Amniotic epithelial cell (primary cell): ENCODE results near the gene RNGTT.

ENCODE experiments used
- DNase-seq: peaks from one replicate; pipeline ENCODE4 v3.0.0-alpha.2; 2010; ENCODE audit warnings: low read depth

The RNGTT gene

GRCh38 chr6:88587150-88587520 lies 376.3 kb downstream of the RNGTT start:
- DNase-seq = no peak

GRCh38 chr6:88586371-88587149 lies 376.9 kb downstream of the RNGTT start:
- DNase-seq = no peak

GRCh38 chr6:88585276-88585692 lies 378.1 kb downstream of the RNGTT start:
- no peak for DNase-seq

GRCh38 chr6:88584581-88585275 lies 378.7 kb downstream of the RNGTT start:
- DNase-seq = no peak

- no peak for DNase-seq
Measured at GRCh38 chr6:88577461-88577860, 386.0 kb downstream of the RNGTT start.

GRCh38 chr6:88575536-88575935 lies 387.9 kb downstream of the RNGTT start:
- DNase-seq = no peak

GRCh38 chr6:88574651-88575050 lies 388.8 kb downstream of the RNGTT start:
- DNase-seq = no peak

GRCh38 chr6:88574031-88574430 lies 389.4 kb downstream of the RNGTT start:
- DNase-seq = no peak

GRCh38 chr6:88573561-88573960 lies 389.9 kb downstream of the RNGTT start:
- no peak for DNase-seq

GRCh38 chr6:88572449-88573139 lies 390.8 kb downstream of the RNGTT start:
- no peak for DNase-seq

GRCh38 chr6:88569959-88570358 lies 393.5 kb downstream of the RNGTT start:
- no peak for DNase-seq

GRCh38 chr6:88567696-88568095 lies 395.7 kb downstream of the RNGTT start:
- DNase-seq = no peak

GRCh38 chr6:88566746-88567534 lies 396.5 kb downstream of the RNGTT start:
- no peak for DNase-seq

- no peak for DNase-seq
Measured at GRCh38 chr6:88565836-88566235, 397.6 kb downstream of the RNGTT start.

- no peak for DNase-seq
Measured at GRCh38 chr6:88565409-88565811, 398.0 kb downstream of the RNGTT start.

GRCh38 chr6:88563277-88563625 lies 400.2 kb downstream of the RNGTT start:
- no peak for DNase-seq

GRCh38 chr6:88562353-88563276 lies 400.8 kb downstream of the RNGTT start:
- no peak for DNase-seq

- no peak for DNase-seq
Measured at GRCh38 chr6:88561954-88562315, 401.5 kb downstream of the RNGTT start.

GRCh38 chr6:88561034-88561953 lies 402.1 kb downstream of the RNGTT start:
- no peak for DNase-seq
